Endothelial cell of umbilical vein (primary cell): ENCODE results near the gene NDUFAF8. TPM values are rescaled to one million over a fixed set of nuclear protein-coding genes. Genes with fewer than 3 reads are reported as not detected.

Source experiments
- BruUV-seq: library from RNA; stranded (reverse); fragments of 400-500 nt; replicated peaks from 2 replicates; lab custom pipeline; 2021; lab: Mats Ljungman, UMichigan
- CTCF ChIA-PET: fragments of 300-600, 350-600 bp; sonication (Branson Sonifier 250); formaldehyde crosslinking; loops from one replicate; lab custom pipeline; 2021; ENCODE audit warnings: antibody characterized with exemption, inconsistent platforms; lab: Charles Lee
- POLR2A ChIA-PET: fragments of 300-600, 350-600 bp; sonication (Branson Sonifier 250); formaldehyde crosslinking; loops from one replicate; lab custom pipeline; 2021; ENCODE audit warnings: antibody characterized with exemption, inconsistent platforms; lab: Charles Lee
- DNase-seq: peaks from one replicate; pipeline ENCODE4 v3.0.0-alpha.2; 2011; ENCODE audit warnings: low read depth, low spot score
- FAIRE-seq: peaks from 2 replicates; lab custom pipeline; 2011; peaks lifted over from hg19 to GRCh38; lab: Jason Lieb, UNC
- H2AFZ ChIP-seq: 2 replicates; pipeline ENCODE4 v1.6.0; 2012; ENCODE audit warnings: low read depth, low read length, control low read depth, inconsistent platforms
- H3K27ac ChIP-seq: 2 replicates; pipeline ENCODE4 v1.5.1; 2011; ENCODE audit warnings: low read depth, mild to moderate bottlenecking, control low read depth, low read length, moderate library complexity; ENCODE audit not compliant: insufficient read depth
- H3K27me3 ChIP-seq, 2 experiments: 2 replicates each; pipeline versions ENCODE4 v1.6.0 to v1.6.1; 2011; ENCODE audit warnings: low read length in 2 of 2, mixed read lengths in 1 of 2; ENCODE audit not compliant: control insufficient read depth in 2 of 2, insufficient read depth in 2 of 2
- H3K36me3 ChIP-seq, 2 experiments: 2 replicates in 1 of 2; 3 replicates in 1 of 2; pipeline ENCODE4 v1.5.1; 2011; ENCODE audit warnings: low read length in 2 of 2, mild to moderate bottlenecking in 1 of 2, moderate library complexity in 1 of 2; ENCODE audit not compliant: control insufficient read depth in 2 of 2, insufficient read depth in 2 of 2; ENCODE audit errors: extremely low read depth in 1 of 2
- H3K4me1 ChIP-seq: 3 replicates; pipeline ENCODE4 v1.5.1; 2011; ENCODE audit warnings: mild to moderate bottlenecking, low read length; ENCODE audit not compliant: control insufficient read depth, insufficient read depth; ENCODE audit errors: extremely low read depth
- H3K4me2 ChIP-seq: 2 replicates; pipeline ENCODE4 v1.6.1; 2011; ENCODE audit warnings: low read length, control low read depth, mixed read lengths; ENCODE audit not compliant: insufficient read depth
- H3K4me3 ChIP-seq, 3 experiments: fragments of 200-600 bp in 1 of 3; sonication (generic), shearing (Covaris generic) in 1 of 3; replicated peaks in 1 of 3; 2 replicates each; pipeline ENCODE4 v1.5.1; 2011 to 2016; ENCODE audit warnings: control low read depth in 3 of 3, low read length in 3 of 3, mild to moderate bottlenecking in 2 of 3, inconsistent platforms in 1 of 3, low read depth in 1 of 3, moderate library complexity in 1 of 3; ENCODE audit not compliant: insufficient read depth in 1 of 3
- H3K79me2 ChIP-seq: 2 replicates; pipeline ENCODE4 v1.6.0; 2012; ENCODE audit warnings: low read length, inconsistent platforms; ENCODE audit not compliant: control insufficient read depth, insufficient read depth
- H3K9ac ChIP-seq: replicated peaks from 2 replicates; pipeline ENCODE3; 2011; ENCODE audit warnings: low read length, control low read depth; ENCODE audit not compliant: insufficient read depth; ENCODE audit errors: extremely low read depth
- H3K9me1 ChIP-seq: replicated peaks from 3 replicates; pipeline ENCODE4 v1.6.0; 2011; ENCODE audit warnings: mild to moderate bottlenecking, low read length; ENCODE audit not compliant: control insufficient read depth, insufficient read depth; ENCODE audit errors: extremely low read depth
- H3K9me3 ChIP-seq: replicated peaks from 2 replicates; pipeline ENCODE4 v1.5.1; 2012; ENCODE audit warnings: low read length, inconsistent platforms; ENCODE audit not compliant: control insufficient read depth, insufficient read depth
- H4K20me1 ChIP-seq: replicated peaks from 2 replicates; pipeline ENCODE3; 2011; ENCODE audit warnings: mild to moderate bottlenecking, low read length; ENCODE audit not compliant: control insufficient read depth, insufficient read depth; ENCODE audit errors: extremely low read depth
- EZH2 ChIP-seq: IDR thresholded peaks from 2 replicates; pipeline ENCODE4 v1.6.1; 2012; ENCODE audit warnings: borderline replicate concordance, low read depth, mild to moderate bottlenecking, moderate library complexity, low read length, inconsistent platforms; ENCODE audit not compliant: severe bottlenecking
- FOS ChIP-seq: IDR thresholded peaks from 2 replicates; pipeline ENCODE4 v1.6.1; 2011; ENCODE audit warnings: mild to moderate bottlenecking, low read length, moderate library complexity, borderline replicate concordance; ENCODE audit not compliant: insufficient read depth
- JUN ChIP-seq: IDR thresholded peaks from 2 replicates; pipeline ENCODE4 v1.6.1; 2011; ENCODE audit warnings: borderline replicate concordance, low read depth; ENCODE audit not compliant: insufficient read length, insufficient read depth
- POLR2A ChIP-seq: IDR thresholded peaks from 2 replicates; pipeline ENCODE4 v1.6.1; 2012; ENCODE audit warnings: low read depth, mild to moderate bottlenecking, control low read depth, low read length
- POLR2AphosphoS5 ChIP-seq: IDR thresholded peaks from 2 replicates; pipeline ENCODE4 v1.6.1; 2012; ENCODE audit warnings: low read depth, mild to moderate bottlenecking, control low read depth, low read length, moderate library complexity; ENCODE audit not compliant: insufficient read depth
- dilution Hi-C: fragments of 300-500 bp; cut with MboI; formaldehyde crosslinking; loops from one replicate; pipeline ENCODE4 v1.15.0; 2019; ENCODE audit warnings: low sequenced_read_pairs; ENCODE audit not compliant: extremely low pct_ligation_motif_present
- intact Hi-C: fragments of 100-400 bp; cut with micrococcal nuclease; formaldehyde crosslinking; loops from one replicate; pipeline ENCODE4 v1.10.0; 2022
- polyA plus RNA-seq, 4 experiments: library from polyadenylated mRNA; depleted of rRNA in 3 of 4; stranded (reverse) in 3 of 4; unstranded in 1 of 4; fragments of >200 nt; gene quantifications; 2 replicates each; pipeline versions ENCODE4 v1.2.1 to v1.2.3, GENCODE V29; 2011 to 2012; ENCODE audit warnings: missing spikeins in 1 of 4
- total RNA-seq: library from RNA; stranded (reverse); gene quantifications from 2 replicates; pipeline ENCODE4 v1.2.3, GENCODE V29; 2021

Gene NDUFAF8
- total and polyA plus RNA-seq, 2 donors (not counting 3 experiments of a cell fraction or from before 2014, with no cell fraction given) = 61.5 to 83.9 TPM

DNA sequence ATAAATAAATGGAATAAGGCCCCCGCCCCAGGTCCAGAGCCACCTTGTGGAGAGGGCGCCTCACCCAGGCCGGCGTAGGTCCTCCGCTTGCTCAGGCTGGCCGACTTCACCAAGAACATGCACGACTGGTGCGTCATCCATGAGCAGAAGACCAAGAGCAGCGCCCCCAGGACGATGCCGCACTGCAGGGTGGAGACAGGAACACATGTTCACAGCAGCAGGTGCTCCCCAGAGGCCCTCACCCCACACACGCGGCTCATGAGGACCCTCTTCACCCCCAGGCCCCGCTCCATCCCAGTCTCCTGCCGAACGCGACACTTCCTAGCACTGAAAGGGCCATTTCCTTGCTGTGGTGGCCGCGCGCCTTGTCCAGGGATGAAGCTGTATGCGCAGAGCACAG is 50.5 kb downstream of the NDUFAF8 start:
- Histone ChIP-seq H3K9me1 (no peaks in the 10 kb centered on the region), H3K4me3 (no peak overlapping the region), H3K27me3 (no peaks in the 10 kb centered on the region), H3K4me1 (peaks cover 33% of the 10 kb centered on the region), H4K20me1 (no peaks in the 10 kb centered on the region), H3K9ac (no peak overlapping the region), H3K27ac (no peak overlapping the region), H3K79me2 (peaks cover 67% of the 10 kb centered on the region), H3K4me2 (no peak overlapping the region), H3K9me3 (no peaks in the 10 kb centered on the region), H2AFZ (no peak overlapping the region), H3K36me3 (peaks cover 3 to 4% of the 10 kb centered on the region in 2 experiments)
- dilution Hi-C loops (no loop called here), intact Hi-C loops (no loop called here)
- CTCF ChIA-PET = interaction anchor here (1.1 kb wide), 1 partner anchor 35 kb away, joined by 4 read pairs; no protein-coding TSS in a partner anchor
- no peak for DNase-seq
- TF ChIP-seq EZH2 = no peak
- TF ChIP-seq POLR2A = no peak
- BruUV-seq = no TSS peak
- no peak for FAIRE-seq
- POLR2A ChIA-PET = no interaction called here

DNA sequence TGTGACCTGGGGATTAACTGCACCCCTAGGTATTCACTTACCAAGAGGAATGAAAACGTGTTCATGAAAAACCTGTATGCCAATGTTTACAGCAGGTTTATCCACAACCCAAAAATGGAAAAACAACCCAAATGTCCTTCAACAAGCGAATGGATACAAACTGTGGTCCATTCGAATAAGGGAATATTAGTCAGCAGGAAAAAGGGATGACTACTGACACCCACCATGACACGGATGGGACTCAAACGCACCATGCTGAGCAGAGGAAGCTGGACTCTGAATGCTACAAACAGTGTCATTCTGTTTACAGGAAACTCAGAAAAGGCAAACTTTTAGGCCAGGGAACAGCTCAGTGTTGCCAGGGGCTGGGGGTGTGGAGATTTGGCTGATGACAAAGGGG is 51.1 kb downstream of the NDUFAF8 start:
- no TSS peak for BruUV-seq
- FAIRE-seq = no peak
- POLR2A ChIA-PET = no interaction called here
- no peak for TF ChIP-seq FOS
- no peak for TF ChIP-seq POLR2AphosphoS5
- no peak for TF ChIP-seq POLR2A
- TF ChIP-seq JUN = no peak
- intact Hi-C loops (no loop called here), dilution Hi-C loops (no loop called here)
- H3K9ac ChIP-seq = no peak overlapping the region
- no peaks in the 10 kb centered on the region for H3K9me3 ChIP-seq
- H3K4me2 ChIP-seq = no peak overlapping the region
- no peak overlapping the region for H3K4me3 ChIP-seq
- H3K36me3 ChIP-seq = peaks cover 3 to 4% of the 10 kb centered on the region in 2 experiments
- H2AFZ ChIP-seq = no peak overlapping the region
- no peaks in the 10 kb centered on the region for H3K9me1 ChIP-seq
- no peak for DNase-seq
- no peaks in the 10 kb centered on the region for H3K27me3 ChIP-seq
- peaks cover 65% of the 10 kb centered on the region for H3K79me2 ChIP-seq
- no peak overlapping the region for H3K27ac ChIP-seq
- CTCF ChIA-PET = interaction anchor here (1.1 kb wide), 1 partner anchor 35 kb away, joined by 4 read pairs; no protein-coding TSS in a partner anchor
- peaks cover 28% of the 10 kb centered on the region for H3K4me1 ChIP-seq
- H4K20me1 ChIP-seq = no peaks in the 10 kb centered on the region

Other genes with a start within 250 kb of the NDUFAF8 start
- gene CHMP6, start 247.5 kb upstream of the NDUFAF8 start, total RNA-seq = 42.5 and 42.6 TPM in 2 replicates
- 48.5 and 59.9 TPM in 2 replicates for gene CHMP6, start 247.5 kb upstream of the NDUFAF8 start, polyA plus RNA-seq
- 18.6 and 21.4 TPM in 2 replicates for gene BAIAP2, start 204.2 kb upstream of the NDUFAF8 start, total RNA-seq
- 12.3 and 14.7 TPM in 2 replicates for gene BAIAP2, start 204.2 kb upstream of the NDUFAF8 start, polyA plus RNA-seq
- gene PVALEF, start 73.8 kb upstream of the NDUFAF8 start, total RNA-seq = not detected in 2 replicates
- gene PVALEF, start 73.8 kb upstream of the NDUFAF8 start, polyA plus RNA-seq = not detected in 2 replicates
- 1.00 and 1.5 TPM in 2 replicates for gene AATK, start 73.1 kb upstream of the NDUFAF8 start, total RNA-seq
- gene AATK, start 73.1 kb upstream of the NDUFAF8 start, polyA plus RNA-seq = 0.69 and 0.94 TPM in 2 replicates
- 17.9 and 19.7 TPM in 2 replicates for gene CEP131, start 16.4 kb upstream of the NDUFAF8 start, total RNA-seq
- 5.1 and 5.3 TPM in 2 replicates for gene CEP131, start 16.4 kb upstream of the NDUFAF8 start, polyA plus RNA-seq
- gene TEPSIN, start 263 bp upstream of the NDUFAF8 start, total RNA-seq = 35.6 and 41.6 TPM in 2 replicates
- gene TEPSIN, start 263 bp upstream of the NDUFAF8 start, polyA plus RNA-seq = 45.3 and 55.4 TPM in 2 replicates
- 109 and 113 TPM in 2 replicates for gene SLC38A10, start 56.0 kb downstream of the NDUFAF8 start, total RNA-seq
- gene SLC38A10, start 56.0 kb downstream of the NDUFAF8 start, polyA plus RNA-seq = 72.7 and 100 TPM in 2 replicates
- 10.3 and 11.6 TPM in 2 replicates for gene BAHCC1, start 156.1 kb downstream of the NDUFAF8 start, total RNA-seq
- 4.7 and 7.1 TPM in 2 replicates for gene BAHCC1, start 156.1 kb downstream of the NDUFAF8 start, polyA plus RNA-seq